DMS153 treated with DMSO at 0.1 percent for 48 hours (cell line): ENCODE data around the gene FANCL.
"Not testable (repeated sequence)": the region's sequence is repeated elsewhere in the genome, so short reads cannot be mapped to it uniquely, and the experiment has no call there.

Experiments
- DNase-seq: peaks from one replicate; lab custom pipeline; 2025; ENCODE audit not compliant: unreplicated experiment; lab: John Stamatoyannopoulos, UW

The FANCL gene

DNA sequence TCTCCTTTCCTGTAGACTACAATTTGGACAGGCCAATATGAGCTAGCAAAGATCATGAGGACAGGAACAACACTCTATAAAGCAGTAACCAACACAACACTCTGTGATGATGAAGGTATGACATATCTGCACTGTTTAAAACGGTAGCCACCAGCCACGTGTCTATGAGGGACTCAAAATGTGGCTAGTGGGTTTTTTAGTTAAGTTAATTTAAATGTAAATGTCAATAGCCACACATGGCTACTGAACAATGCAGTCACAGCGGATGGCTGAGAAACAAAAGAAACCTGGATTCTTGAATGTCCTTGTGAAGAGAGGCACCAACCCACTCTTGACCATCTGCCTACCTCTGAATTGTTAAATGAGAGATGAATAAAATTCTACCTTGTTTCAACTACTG lies 33.9 kb downstream of the FANCL start:
- no peak for DNase-seq

DNA sequence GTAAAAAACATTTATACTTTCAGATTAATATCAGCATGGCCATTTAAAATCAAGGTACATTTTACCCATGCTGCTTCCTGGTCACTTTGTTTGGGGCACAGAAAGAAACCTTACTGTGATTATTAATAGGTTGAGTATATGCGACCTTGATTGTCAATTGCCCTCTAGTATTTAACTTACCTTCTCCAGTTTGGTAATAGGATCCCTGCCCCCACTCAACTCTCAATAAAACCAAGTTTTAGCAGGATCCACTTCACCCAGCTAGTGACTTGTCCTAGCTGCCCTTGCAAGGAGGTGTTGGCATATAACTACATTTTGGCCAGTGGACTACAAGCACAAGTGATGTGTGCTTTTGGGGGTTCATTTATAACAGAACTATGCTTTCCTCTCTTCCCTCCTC lies 34.3 kb downstream of the FANCL start:
- no peak for DNase-seq

DNA sequence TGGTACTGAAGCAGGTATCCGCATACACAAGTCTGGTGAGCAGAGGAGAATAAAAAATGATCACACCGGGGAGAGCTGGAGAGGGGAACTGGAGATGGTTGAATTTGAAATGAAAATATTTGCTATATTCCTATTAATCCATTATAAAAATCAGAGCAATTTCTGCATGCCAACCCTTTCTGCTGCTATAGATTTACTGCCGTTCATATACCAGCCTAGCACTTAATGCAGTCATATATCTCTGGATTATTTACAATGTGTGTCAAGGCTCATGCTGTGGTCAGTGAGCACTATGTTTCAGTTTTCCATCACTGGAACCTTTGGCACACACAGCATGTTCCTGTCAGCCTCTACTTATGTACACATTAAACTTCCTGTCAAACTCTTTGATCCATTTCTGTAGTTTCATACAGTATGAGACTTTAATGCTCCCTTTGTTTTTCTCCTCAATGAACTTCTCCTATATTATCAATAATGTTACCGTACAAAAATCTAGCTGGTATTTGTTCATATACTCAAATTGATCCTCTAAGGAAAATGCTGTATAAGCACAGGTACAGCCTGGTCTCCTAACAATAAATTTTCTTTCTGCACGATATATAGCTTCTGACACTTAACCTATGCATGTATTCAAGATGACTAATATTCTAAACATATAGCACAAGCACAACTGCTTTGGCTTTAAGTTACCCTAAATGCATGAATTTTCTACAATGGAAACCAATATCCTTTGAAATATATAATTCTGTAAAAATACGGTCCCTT lies 36.7 kb downstream of the FANCL start:
- no peak for DNase-seq

DNA sequence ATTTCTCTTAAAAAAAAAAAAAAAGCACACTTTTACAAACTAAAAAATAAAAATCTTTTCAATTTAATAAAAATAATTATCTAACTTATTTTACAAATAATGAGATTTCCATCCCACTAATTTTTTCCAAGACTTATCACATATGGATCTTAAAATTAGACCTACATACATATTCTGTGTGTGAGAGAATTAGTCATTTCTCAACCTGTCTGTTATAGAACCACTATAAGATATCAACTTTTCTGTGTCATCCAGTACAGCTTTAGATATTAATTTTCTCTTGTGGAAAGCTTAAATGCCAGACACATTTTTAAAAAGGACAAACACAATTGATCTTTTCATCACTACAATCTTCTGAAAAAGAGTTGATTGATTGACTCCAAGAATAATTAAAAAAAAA lies 38.1 kb downstream of the FANCL start:
- no peak for DNase-seq

DNA sequence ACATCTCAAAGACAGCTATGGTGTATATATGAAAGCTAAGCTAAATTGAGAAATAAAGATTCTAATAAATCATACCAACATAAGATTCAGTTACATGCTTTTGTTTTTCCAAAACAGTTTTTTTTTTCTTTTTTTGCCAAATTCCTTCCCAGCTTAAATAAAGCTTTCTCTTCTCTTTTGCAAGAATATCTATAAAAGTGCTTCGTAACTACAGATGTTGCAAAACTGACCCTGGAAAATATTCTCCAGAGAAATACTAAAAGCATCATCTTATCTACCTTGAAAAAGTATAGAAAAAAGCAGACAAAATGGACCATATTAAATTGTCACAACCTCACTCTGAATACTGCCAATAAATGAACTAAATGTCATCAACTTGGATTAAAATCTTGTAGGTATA lies 38.7 kb downstream of the FANCL start:
- no peak for DNase-seq

DNA sequence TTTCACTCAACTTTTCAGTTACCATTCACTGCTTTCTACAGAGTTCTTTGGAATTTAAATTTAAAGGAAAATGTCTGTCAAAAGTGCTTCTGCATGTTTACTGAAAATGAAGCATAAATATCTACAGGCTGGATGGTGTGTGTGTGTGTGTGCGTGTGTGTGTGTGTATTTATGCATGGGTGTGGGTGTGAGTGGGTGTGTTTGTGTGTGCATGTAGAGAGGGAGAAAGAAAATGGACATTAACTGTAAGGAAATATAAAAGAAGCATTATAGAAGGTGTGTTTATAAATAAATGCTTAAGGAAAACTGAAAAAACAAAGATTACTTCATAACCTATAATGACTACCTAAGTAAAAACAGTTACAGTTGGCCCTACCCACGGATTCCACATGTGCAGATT lies 43.2 kb downstream of the FANCL start:
- no peak for DNase-seq

DNA sequence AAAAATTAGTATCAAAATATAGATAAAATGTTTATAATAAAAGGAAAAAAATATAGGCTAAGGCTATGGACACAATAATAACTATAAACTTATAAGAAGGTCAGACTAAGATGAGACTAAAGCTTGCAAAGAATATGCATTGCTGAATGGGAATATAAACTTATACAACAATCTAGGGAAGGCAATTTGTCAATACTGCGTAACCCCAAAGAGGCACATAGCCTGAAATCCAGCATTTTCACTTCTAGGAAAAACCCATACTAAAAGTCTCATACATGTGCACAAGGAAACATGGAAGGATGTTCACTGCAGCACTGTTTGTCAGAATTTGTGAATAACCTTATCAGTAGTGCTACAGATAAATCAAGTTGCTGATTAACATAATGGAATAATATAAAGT lies 45.5 kb downstream of the FANCL start:
- DNase-seq = no peak

DNA sequence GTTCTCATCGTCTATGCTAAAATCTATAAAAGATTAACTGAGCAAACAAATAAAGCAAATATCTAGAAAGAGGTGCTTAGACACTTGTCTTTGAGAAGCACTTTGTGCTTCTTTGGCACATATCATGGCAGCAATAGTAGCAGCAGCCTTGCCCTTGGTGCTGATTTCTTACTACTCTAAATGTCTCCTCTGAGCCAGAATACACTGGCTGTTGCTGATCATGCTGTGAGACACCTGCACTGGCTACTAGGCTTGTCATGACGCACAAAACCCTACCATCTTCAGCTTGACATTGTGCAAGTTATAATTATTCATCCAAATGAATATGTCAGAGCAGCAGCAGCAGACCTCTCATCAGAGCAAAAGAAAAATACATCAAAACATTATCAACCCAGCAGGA lies 46.7 kb downstream of the FANCL start:
- DNase-seq = no peak

DNA sequence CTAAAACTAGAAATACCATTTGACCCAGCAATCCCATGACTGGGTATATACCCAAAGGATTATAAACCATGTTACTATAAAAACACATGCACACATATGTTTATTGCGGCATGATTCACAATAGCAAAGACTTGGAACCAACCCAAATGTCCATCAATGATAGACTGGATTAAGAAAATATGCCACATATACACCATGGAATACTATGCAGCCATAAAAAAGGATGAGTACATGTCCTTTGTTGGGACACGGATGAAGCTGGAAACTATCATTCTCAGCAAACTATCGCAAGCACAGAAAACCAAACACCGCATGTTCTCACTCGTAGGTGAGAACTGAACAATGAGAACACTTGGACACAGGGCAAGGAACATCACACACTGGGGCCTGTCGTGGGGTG lies 54.1 kb downstream of the FANCL start:
- DNase-seq = not testable (repeated sequence)

DNA sequence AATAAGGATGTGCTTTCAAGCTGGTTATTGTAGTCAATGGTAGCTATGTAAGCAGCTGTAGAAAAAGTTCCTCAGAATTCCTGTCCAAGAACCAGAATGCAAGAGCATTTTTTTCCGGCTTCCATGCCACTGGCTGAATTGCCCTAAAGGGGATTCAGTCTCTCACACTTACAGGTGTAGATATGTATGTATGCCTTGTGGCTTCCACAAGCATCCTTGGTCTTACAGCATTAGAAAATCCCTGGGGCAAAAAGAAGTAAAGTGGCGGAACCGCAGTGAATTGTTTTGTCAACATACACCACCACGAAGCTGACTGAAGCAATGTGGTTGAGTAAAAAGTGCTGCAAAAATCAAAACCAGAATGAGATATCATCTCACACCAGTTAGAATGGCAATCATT lies 54.6 kb downstream of the FANCL start:
- no peak for DNase-seq

DNA sequence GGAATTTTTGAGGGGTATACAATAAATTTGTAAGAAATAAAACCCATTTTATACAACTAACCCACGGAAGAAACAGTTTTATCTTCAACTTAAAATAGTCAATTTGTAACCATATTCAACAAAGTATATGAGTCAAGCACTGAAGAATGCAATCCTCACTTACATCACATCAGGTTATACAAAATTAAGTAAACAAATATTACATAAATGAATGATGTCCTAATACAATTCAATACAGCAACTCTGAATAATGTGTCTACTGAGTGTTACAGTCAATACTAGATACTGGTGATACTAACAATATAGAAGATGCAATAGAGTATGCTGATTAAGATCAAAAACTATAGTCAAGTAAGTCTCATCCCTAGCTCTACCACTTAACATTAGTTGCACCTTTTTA lies 58.6 kb downstream of the FANCL start:
- DNase-seq = no peak

DNA sequence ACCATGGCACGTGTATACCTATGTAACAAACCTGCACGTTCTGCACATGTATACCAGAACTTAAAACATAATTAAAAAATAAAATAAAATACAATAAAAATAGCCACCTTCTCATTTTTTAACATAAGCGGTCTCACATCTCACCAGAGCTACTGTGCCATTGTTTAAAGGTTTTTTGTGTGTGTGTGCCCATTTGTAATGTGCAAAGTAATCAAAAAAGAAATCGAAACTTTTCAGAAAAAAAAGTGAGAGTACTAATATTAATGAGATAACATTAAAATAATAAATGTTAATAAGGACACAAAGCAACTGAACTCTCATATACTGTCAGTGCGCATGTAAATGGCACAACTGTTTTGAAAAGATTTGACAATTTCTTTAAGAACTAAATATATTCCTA lies 60.5 kb downstream of the FANCL start:
- DNase-seq = no peak

DNA sequence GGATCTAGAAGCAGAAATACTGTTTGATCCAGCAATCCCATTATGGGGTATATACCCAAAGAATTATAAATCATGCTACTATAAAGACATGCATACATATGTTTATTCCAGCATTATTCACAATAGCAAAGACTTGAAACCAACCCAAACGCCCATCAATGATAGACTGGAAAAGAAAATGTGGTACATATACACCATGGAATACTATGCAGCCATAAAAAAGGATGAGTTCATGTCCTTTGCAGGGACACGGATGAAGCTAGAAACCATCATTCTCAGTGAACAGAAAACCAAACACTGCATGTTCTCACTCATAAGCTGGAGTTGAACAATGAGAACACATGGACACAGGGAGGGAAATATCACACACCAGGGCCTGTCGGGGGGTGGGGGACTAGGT lies 61.0 kb downstream of the FANCL start:
- DNase-seq = not testable (repeated sequence)

DNA sequence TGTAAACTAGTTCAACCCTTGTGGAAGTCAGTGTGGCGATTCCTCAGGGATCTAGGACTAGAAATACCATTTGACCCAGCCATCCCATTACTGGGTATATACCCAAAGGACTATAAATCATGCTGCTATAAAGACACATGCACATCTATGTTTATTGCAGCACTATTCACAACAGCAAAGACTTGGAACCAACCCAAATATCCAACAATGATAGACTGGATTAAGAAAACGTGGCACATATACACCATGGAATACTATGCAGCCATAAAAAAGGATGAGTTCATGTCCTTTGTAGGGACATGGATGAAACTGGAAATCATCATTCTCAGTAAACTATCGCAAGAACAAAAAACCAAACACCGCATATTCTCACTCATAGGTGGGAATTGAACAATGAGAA lies 63.9 kb downstream of the FANCL start:
- not testable (repeated sequence) for DNase-seq

DNA sequence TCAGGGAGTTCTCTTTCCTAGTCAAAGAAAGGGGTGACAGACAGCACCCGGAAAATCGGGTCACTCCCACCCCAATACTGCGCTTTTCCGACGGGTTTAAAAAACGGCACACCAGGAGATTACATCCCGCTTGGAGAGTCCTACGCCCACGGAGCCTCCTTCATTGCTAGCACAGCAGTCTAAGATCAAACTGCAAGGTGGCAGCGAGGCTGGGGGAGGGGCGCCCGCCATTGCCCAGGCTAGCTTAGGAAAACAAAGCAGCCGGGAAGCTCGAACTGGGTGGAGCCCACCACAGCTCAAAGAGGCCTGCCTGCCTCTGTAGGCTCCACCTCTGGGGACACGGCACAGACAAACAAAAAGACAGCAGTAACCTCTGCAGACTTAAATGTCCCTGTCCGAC lies 69.3 kb downstream of the FANCL start:
- DNase-seq = not testable (repeated sequence)

DNA sequence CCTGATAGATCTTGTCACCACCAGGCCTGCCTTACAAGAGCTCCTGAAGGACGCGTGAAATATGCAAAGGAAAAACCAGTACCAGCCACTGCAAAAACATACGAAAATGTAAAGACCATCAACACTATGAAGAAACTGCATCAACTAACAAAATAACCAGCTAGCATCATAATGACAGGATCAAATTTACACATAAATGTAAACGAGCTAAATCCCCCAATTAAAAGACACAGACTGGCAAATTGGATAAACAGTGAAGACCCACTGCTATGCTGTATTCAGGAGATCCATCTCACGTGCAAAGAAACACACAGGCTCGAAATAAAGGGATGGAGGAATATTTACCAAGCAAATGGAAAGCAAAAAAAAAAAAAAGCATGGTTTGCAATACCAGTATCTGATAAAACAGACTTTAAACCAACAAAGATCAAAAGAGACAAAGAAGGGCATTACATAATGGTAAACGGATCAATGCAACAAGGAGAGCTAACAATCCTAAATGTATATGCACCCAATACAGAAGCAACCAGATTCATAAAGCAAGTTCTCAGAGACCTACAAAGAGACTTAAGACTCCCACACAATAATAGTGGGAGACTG lies 70.7 kb downstream of the FANCL start:
- DNase-seq = not testable (repeated sequence)

DNA sequence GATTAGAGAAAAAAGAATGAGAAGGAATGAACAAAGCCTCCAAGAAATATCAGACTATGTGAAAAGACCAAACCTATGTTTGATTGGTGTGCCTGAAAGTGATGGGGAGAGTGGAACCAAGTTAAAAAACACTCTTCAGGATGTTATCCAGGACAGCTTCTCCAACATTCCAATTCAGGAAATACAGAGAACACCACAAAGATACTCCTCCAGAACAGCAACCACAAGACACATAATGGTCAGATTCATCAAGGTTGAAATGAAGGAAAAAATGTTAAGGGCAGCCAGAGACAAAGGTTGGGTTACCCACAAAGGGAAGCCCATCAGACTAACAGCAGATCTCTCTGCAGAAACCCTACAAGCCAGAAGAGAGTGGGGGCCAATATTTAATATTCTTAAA lies 71.3 kb downstream of the FANCL start:
- not testable (repeated sequence) for DNase-seq

DNA sequence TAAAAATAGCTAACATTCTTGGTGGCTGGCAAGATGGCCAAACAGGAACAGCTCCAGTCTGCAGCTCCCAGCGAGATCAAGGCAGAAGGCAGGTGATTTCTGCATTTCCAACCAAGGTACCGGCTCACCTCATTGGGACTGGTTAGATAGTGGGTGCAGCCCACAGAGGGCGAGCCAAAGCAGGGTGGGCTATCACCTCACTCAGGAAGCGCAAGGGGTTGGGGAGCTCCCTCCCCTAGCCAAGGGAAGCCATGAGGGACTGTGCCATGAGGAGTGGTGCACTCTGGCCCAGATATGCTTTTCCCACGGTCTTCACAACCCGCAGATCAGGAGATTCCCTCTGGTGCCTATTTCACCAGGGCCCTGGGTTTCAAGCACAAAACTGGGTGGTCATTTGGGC lies 73.0 kb downstream of the FANCL start:
- DNase-seq = not testable (repeated sequence)

DNA sequence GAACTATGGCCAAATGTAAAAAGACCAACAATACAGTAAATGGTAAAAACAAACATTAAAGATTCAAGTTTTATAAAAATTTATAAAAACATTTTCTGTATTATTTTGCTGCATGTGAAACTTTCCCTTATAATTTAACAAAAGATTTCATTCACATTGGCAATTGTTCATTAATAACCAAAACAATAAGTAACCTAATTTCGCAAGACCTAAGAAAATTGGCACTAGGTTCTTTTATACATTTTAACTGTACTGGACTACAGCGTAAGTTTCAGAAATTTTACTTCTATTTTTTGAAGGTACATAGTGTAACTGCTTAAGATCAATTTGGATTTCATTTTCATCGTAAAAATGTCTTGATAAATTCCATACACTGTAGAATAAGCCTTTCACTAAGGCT lies 77.2 kb downstream of the FANCL start:
- DNase-seq = no peak

DNA sequence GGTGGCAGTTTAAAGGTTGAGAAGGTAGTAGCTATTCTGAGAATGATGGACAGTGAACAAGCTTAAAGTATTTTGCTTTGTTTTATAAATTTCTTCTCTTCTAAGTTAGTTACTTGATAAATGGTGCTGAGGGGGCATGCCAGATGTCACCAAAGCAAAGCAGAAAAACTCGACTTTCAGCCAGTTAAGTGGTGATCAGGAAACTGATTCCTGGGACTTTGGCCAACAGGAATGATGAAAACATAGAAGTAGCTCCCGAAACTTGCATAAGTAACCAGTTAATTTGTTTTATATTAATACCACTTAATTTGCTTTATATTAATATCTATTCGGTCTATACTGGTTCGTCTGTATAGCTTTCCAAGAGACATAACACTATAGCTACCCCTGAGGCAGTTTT lies 82.6 kb downstream of the FANCL start:
- no peak for DNase-seq

DNA sequence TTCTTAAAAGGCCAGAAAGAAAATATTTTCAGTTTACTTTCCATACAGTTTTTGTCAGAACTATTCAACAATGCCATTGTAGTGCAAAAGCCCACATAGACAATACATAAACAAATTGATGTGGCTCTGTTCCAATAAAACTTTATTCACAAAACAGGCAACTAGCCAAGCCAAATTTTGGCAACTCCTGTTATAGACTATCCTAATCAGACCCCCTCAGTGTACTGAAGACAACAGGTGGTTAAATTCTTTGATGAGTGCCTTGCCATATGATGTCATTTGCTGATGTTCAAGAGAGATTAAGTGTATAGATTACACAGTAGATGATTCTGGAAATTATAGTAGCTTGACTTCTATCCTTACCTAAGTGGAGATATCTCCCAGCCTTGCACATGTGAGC lies 83.4 kb downstream of the FANCL start:
- DNase-seq = no peak

DNA sequence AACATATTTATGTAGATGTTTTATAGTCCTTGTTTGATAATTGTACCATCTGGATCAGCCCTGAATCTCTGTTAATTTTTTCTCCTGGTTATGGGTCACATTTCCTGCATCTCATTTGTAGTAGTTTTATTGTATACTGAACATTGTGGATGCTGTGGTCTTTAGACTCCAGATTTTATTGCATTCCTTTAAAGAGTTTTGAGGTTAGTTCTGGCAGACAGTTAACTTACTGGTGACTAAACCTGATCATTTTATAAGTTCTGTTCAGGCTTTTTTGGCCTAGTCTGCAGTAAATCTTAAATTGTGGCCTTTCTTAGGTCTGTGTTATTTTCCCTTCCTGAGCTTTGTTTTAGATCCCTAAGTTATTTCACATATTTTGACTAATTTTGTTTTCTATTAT lies 84.3 kb downstream of the FANCL start:
- no peak for DNase-seq

DNA sequence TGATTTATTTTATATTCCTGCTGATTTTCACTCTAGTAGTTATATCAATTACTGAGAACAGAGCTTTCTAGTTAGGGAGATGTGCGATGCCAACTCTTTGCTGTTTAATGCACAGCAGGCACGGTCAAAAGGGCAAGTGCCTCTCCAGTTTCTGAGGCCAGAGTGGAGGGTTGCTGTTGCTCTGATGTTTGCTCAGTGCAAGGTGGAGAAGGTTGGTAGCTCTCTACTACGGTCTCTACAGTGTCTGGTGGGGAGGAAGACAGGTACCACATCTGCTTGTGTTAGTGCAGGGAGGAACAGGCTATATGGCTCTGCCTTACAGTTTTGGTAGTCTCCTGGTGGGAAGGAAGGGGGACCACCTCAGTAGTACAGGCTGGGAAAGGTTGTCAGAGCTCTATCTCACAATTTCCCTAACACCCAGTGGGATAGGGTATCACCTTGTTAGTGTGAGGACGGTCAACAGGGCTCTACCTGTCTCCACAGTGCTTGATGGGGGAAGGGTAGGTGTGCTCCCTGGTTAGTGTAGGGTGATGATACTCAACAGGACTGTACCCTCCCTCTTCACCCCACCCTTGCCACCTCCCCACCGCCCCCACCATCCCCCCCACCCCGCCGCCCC lies 85.9 kb downstream of the FANCL start:
- no peak for DNase-seq
